Activated naive CD4-positive, alpha-beta T cell treated with anti-CD3 and anti-CD28 coated beads, Interleukin-2, amount 50 U/mL, for 72 hours (primary cell): ENCODE data around the gene RREB1. TPM values are rescaled to one million over a fixed set of nuclear protein-coding genes. Genes with fewer than 3 reads are reported as not detected.
A peak's percentile ranks its signal among the peaks of the same experiment; 100 is the strongest.

Experiments used
- ATAC-seq, 2 donors: fragments of 150-1000 bp; cut with Tn5 transposase; 2 replicates each; pipeline ENCODE4 v1.10.0; 2021; ENCODE audit warnings: mild to moderate bottlenecking in 2 of 2, moderate library complexity in 2 of 2
- DNase-seq, 2 donors: peaks; one replicate each; pipeline ENCODE4 v3.0.0; 2021 to 2022; ENCODE audit warnings: low spot score in 2 of 2
- H3K27ac Mint-ChIP-seq, 2 donors: one replicate each; pipeline ENCODE4 v1.8.0; 2022; ENCODE audit warnings: mild to moderate bottlenecking in 2 of 2, mixed read lengths in 2 of 2
- H3K36me3 Mint-ChIP-seq, 2 donors: one replicate each; pipeline ENCODE4 v1.8.0; 2022; ENCODE audit warnings: mixed read lengths in 2 of 2
- H3K9me3 Mint-ChIP-seq, 2 donors: one replicate each; pipeline ENCODE4 v1.8.0; 2022; ENCODE audit warnings: mixed read lengths in 2 of 2
- total RNA-seq, 2 donors: library from RNA; stranded (reverse); gene quantifications; one replicate each; pipeline ENCODE4 v1.2.3, GENCODE V29; 2022

RREB1 gene
- total RNA-seq, 2 donors from 2014 or later: 15.0 to 22.4 TPM

- Mint-ChIP-seq H3K9me3 (no peaks in the 10 kb centered on the region), H3K36me3 (peaks cover 5 to 24% of the 10 kb centered on the region in 2 donors), H3K27ac (no peak overlapping the region)
- DNase-seq (no peak), ATAC-seq (no peak)
Observed at GRCh38 chr6:7230327-7230691, 122.5 kb downstream of the RREB1 start.

- Mint-ChIP-seq H3K36me3 (peaks cover 5 to 24% of the 10 kb centered on the region in 2 donors), H3K9me3 (no peaks in the 10 kb centered on the region), H3K27ac (no peak overlapping the region)
- DNase-seq (no peak), ATAC-seq (no peak)
Observed at GRCh38 chr6:7230956-7231713, 123.4 kb downstream of the RREB1 start.

GRCh38 chr6:7232351-7232750 lies 124.6 kb downstream of the RREB1 start:
- no peak for ATAC-seq
- no peak overlapping the region for H3K27ac Mint-ChIP-seq

GRCh38 chr6:7234547-7234946 lies 126.8 kb downstream of the RREB1 start:
- Mint-ChIP-seq H3K36me3 (peaks cover 5 to 10% of the 10 kb centered on the region in 2 donors), H3K27ac (peak overlapping the region; percentile 30 to 48), H3K9me3 (no peaks in the 10 kb centered on the region)
- DNase-seq: no peak
- no peak for ATAC-seq

More at GRCh38 chr6:7232351-7232750, 124.6 kb downstream of the RREB1 start:
- H3K9me3 Mint-ChIP-seq: no peaks in the 10 kb centered on the region
- DNase-seq: no peak
- peaks cover 5 to 15% of the 10 kb centered on the region in 2 donors for H3K36me3 Mint-ChIP-seq

- Mint-ChIP-seq H3K36me3 (peaks cover 0 to 5% of the 10 kb centered on the region in 2 donors), H3K9me3 (no peaks in the 10 kb centered on the region), H3K27ac (peak overlapping the region; percentile 55 to 87)
- DNase-seq (no peak), ATAC-seq (no peak)
Observed at GRCh38 chr6:7235712-7236305, 128.0 kb downstream of the RREB1 start.

- no peaks in the 10 kb centered on the region for H3K9me3 Mint-ChIP-seq
- H3K27ac Mint-ChIP-seq: peak overlapping the region; percentile 55 to 87
- no peak for DNase-seq
- peaks cover 0 to 5% of the 10 kb centered on the region in 2 donors for H3K36me3 Mint-ChIP-seq
- ATAC-seq: peak in 1 of 2 donors; percentile 37
Observed at GRCh38 chr6:7236306-7237209, 128.8 kb downstream of the RREB1 start.

GRCh38 chr6:7237653-7238188 lies 130.0 kb downstream of the RREB1 start:
- Mint-ChIP-seq H3K36me3 (no peaks in the 10 kb centered on the region), H3K9me3 (no peaks in the 10 kb centered on the region), H3K27ac (no peak overlapping the region)
- no peak for DNase-seq
- ATAC-seq: no peak

GRCh38 chr6:7238526-7238899 lies 130.8 kb downstream of the RREB1 start:
- H3K27ac Mint-ChIP-seq: no peak overlapping the region
- DNase-seq (no peak), ATAC-seq (no peak)
- H3K36me3 Mint-ChIP-seq: no peaks in the 10 kb centered on the region
- H3K9me3 Mint-ChIP-seq: no peaks in the 10 kb centered on the region

- Mint-ChIP-seq H3K27ac (no peak overlapping the region), H3K9me3 (no peaks in the 10 kb centered on the region), H3K36me3 (no peaks in the 10 kb centered on the region)
- DNase-seq: peak in 1 of 2 donors; percentile 84
- peak; percentile 86 to 89 for ATAC-seq
Observed at GRCh38 chr6:7238900-7239589, 131.3 kb downstream of the RREB1 start.

GRCh38 chr6:7239590-7239948 lies 131.8 kb downstream of the RREB1 start:
- Mint-ChIP-seq H3K9me3 (no peaks in the 10 kb centered on the region), H3K27ac (no peak overlapping the region), H3K36me3 (no peaks in the 10 kb centered on the region)
- ATAC-seq: no peak
- DNase-seq: no peak

GRCh38 chr6:7240351-7240750 lies 132.6 kb downstream of the RREB1 start:
- Mint-ChIP-seq H3K36me3 (no peaks in the 10 kb centered on the region), H3K27ac (no peak overlapping the region), H3K9me3 (no peaks in the 10 kb centered on the region)
- ATAC-seq (no peak), DNase-seq (no peak)

- Mint-ChIP-seq H3K36me3 (no peaks in the 10 kb centered on the region), H3K9me3 (no peaks in the 10 kb centered on the region), H3K27ac (no peak overlapping the region)
- ATAC-seq (no peak), DNase-seq (no peak)
Observed at GRCh38 chr6:7241160-7241559, 133.4 kb downstream of the RREB1 start.

- H3K36me3 Mint-ChIP-seq: no peaks in the 10 kb centered on the region
- no peak overlapping the region for H3K27ac Mint-ChIP-seq
- no peaks in the 10 kb centered on the region for H3K9me3 Mint-ChIP-seq
- DNase-seq (no peak), ATAC-seq (no peak)
Observed at GRCh38 chr6:7241709-7242645, 134.2 kb downstream of the RREB1 start.

GRCh38 chr6:7242835-7243178 lies 135.0 kb downstream of the RREB1 start:
- no peak for ATAC-seq

GRCh38 chr6:7243179-7243981 lies 135.6 kb downstream of the RREB1 start:
- no peaks in the 10 kb centered on the region for H3K9me3 Mint-ChIP-seq
- DNase-seq (peak in 1 of 2 donors; percentile 53), ATAC-seq (peak; percentile 49 to 62)
- H3K27ac Mint-ChIP-seq: no peak overlapping the region
- H3K36me3 Mint-ChIP-seq: peaks cover 0 to 1% of the 10 kb centered on the region in 2 donors

More at GRCh38 chr6:7242835-7243178, 135.0 kb downstream of the RREB1 start:
- H3K36me3 Mint-ChIP-seq: no peaks in the 10 kb centered on the region
- H3K9me3 Mint-ChIP-seq: no peaks in the 10 kb centered on the region
- no peak for DNase-seq
- H3K27ac Mint-ChIP-seq: no peak overlapping the region
